ENCODE data around the gene ASCC1. TPM values are rescaled to one million over a fixed set of nuclear protein-coding genes. Genes with fewer than 3 reads are reported as not detected.

ASCC1 gene
- total RNA-seq, 1 experiment from 2014 or later, result 27.8 TPM

GRCh38 chr10:72092171-72092924 lies 123.7 kb downstream of the ASCC1 start:
- Histone ChIP-seq H3K4me3 (ENCODE audit: low read length) (no peak overlapping the region), H3K9ac (ENCODE audit: low read length) (no peak overlapping the region), H3K4me1 (ENCODE audit: low read length) (peaks cover 15% of the 10 kb centered on the region), H3K4me2 (ENCODE audit: low read depth, low read length, poor library complexity, severe bottlenecking) (no peak overlapping the region), H3K9me2 (replicated peaks; ENCODE audit: insufficient read depth, low read length) (no peaks in the 10 kb centered on the region), H2AFZ (ENCODE audit: low read length) (no peak overlapping the region), H3K27me3 (ENCODE audit: low read length) (no peaks in the 10 kb centered on the region), H3K27ac (ENCODE audit: low read length) (no peak overlapping the region), H3K79me2 (ENCODE audit: low read length) (no peaks in the 10 kb centered on the region), H3K9me3 (ENCODE audit: low read length) (no peaks in the 10 kb centered on the region), H4K20me1 (ENCODE audit: insufficient read depth, low read depth, low read length) (no peaks in the 10 kb centered on the region), H3K36me3 (ENCODE audit: insufficient read depth, low read length) (no peaks in the 10 kb centered on the region)
- DNase-seq, result no peak

- no peaks in the 10 kb centered on the region for H3K9me2 ChIP-seq (replicated peaks; ENCODE audit: insufficient read depth, low read length)
- no peaks in the 10 kb centered on the region for H3K9me3 ChIP-seq (ENCODE audit: low read length)
- no peak overlapping the region for H2AFZ ChIP-seq (ENCODE audit: low read length)
- H3K79me2 ChIP-seq (ENCODE audit: low read length), result no peaks in the 10 kb centered on the region
- no peaks in the 10 kb centered on the region for H3K36me3 ChIP-seq (ENCODE audit: insufficient read depth, low read length)
- H3K4me2 ChIP-seq (ENCODE audit: low read depth, low read length, poor library complexity, severe bottlenecking), result no peak overlapping the region
- no peak for DNase-seq
- H3K4me1 ChIP-seq (ENCODE audit: low read length), result peaks cover 15% of the 10 kb centered on the region
- no peak overlapping the region for H3K9ac ChIP-seq (ENCODE audit: low read length)
- no peaks in the 10 kb centered on the region for H3K27me3 ChIP-seq (ENCODE audit: low read length)
- H3K4me3 ChIP-seq (ENCODE audit: low read length), result no peak overlapping the region
- no peaks in the 10 kb centered on the region for H4K20me1 ChIP-seq (ENCODE audit: insufficient read depth, low read depth, low read length)
- H3K27ac ChIP-seq (ENCODE audit: low read length), result no peak overlapping the region
These were observed 125.8 kb downstream of the ASCC1 start for GRCh38 chr10:72090326-72090725.

- H3K79me2 ChIP-seq (ENCODE audit: low read length), result no peaks in the 10 kb centered on the region
- no peaks in the 10 kb centered on the region for H3K9me3 ChIP-seq (ENCODE audit: low read length)
- peak overlapping the region; percentile 36 for H3K4me2 ChIP-seq (ENCODE audit: low read depth, low read length, poor library complexity, severe bottlenecking)
- H3K4me3 ChIP-seq (ENCODE audit: low read length), result no peak overlapping the region
- H3K36me3 ChIP-seq (ENCODE audit: insufficient read depth, low read length), result no peaks in the 10 kb centered on the region
- no peak for DNase-seq
- peaks cover 15% of the 10 kb centered on the region for H3K4me1 ChIP-seq (ENCODE audit: low read length)
- no peak overlapping the region for H3K27ac ChIP-seq (ENCODE audit: low read length)
- H3K9ac ChIP-seq (ENCODE audit: low read length), result no peak overlapping the region
- no peaks in the 10 kb centered on the region for H3K27me3 ChIP-seq (ENCODE audit: low read length)
- H4K20me1 ChIP-seq (ENCODE audit: insufficient read depth, low read depth, low read length), result no peaks in the 10 kb centered on the region
- H3K9me2 ChIP-seq (replicated peaks; ENCODE audit: insufficient read depth, low read length), result no peaks in the 10 kb centered on the region
- H2AFZ ChIP-seq (ENCODE audit: low read length), result no peak overlapping the region
These were observed 126.5 kb downstream of the ASCC1 start for GRCh38 chr10:72089618-72090017.

GRCh38 chr10:72088889-72089575 lies 127.0 kb downstream of the ASCC1 start:
- H4K20me1 ChIP-seq (ENCODE audit: insufficient read depth, low read depth, low read length), result no peaks in the 10 kb centered on the region
- H3K4me2 ChIP-seq (ENCODE audit: low read depth, low read length, poor library complexity, severe bottlenecking), result peak overlapping the region; percentile 36
- H3K4me1 ChIP-seq (ENCODE audit: low read length), result peaks cover 15% of the 10 kb centered on the region
- no peaks in the 10 kb centered on the region for H3K27me3 ChIP-seq (ENCODE audit: low read length)
- DNase-seq, result no peak
- H3K4me3 ChIP-seq (ENCODE audit: low read length), result no peak overlapping the region
- H3K9me3 ChIP-seq (ENCODE audit: low read length), result no peaks in the 10 kb centered on the region
- no peak overlapping the region for H3K27ac ChIP-seq (ENCODE audit: low read length)
- H3K9me2 ChIP-seq (replicated peaks; ENCODE audit: insufficient read depth, low read length), result no peaks in the 10 kb centered on the region
- H2AFZ ChIP-seq (ENCODE audit: low read length), result no peak overlapping the region
- no peaks in the 10 kb centered on the region for H3K79me2 ChIP-seq (ENCODE audit: low read length)
- no peaks in the 10 kb centered on the region for H3K36me3 ChIP-seq (ENCODE audit: insufficient read depth, low read length)
- no peak overlapping the region for H3K9ac ChIP-seq (ENCODE audit: low read length)

GRCh38 chr10:72087969-72088888 lies 127.8 kb downstream of the ASCC1 start, which contains the start of gene SPOCK2:
SPOCK2 (minus strand) TSS chr10:72088551; CDS start chr10:72088328, 223 bp downstream.
- H3K9ac ChIP-seq (ENCODE audit: low read length), result no peak within 1 kb of the TSS
- H3K9me2 ChIP-seq (replicated peaks; ENCODE audit: insufficient read depth, low read length), result no peaks in the 10 kb centered on the region
- H4K20me1 ChIP-seq (ENCODE audit: insufficient read depth, low read depth, low read length), result no peaks in the 10 kb centered on the region
- no peaks in the 10 kb centered on the region for H3K36me3 ChIP-seq (ENCODE audit: insufficient read depth, low read length)
- no peak within 1 kb of the TSS for H2AFZ ChIP-seq (ENCODE audit: low read length)
- no peaks in the 10 kb centered on the region for H3K9me3 ChIP-seq (ENCODE audit: low read length)
- no peaks in the 10 kb centered on the region for H3K79me2 ChIP-seq (ENCODE audit: low read length)
- H3K4me2 ChIP-seq (ENCODE audit: low read depth, low read length, poor library complexity, severe bottlenecking), result peak within 1 kb of the TSS; percentile 36
- H3K4me3 ChIP-seq (ENCODE audit: low read length), result no peak within 1 kb of the TSS
- peaks cover 15% of the 10 kb centered on the region for H3K4me1 ChIP-seq (ENCODE audit: low read length)
- no peak for DNase-seq
- H3K27me3 ChIP-seq (ENCODE audit: low read length), result no peaks in the 10 kb centered on the region
- H3K27ac ChIP-seq (ENCODE audit: low read length), result no peak within 1 kb of the TSS

- Histone ChIP-seq H4K20me1 (ENCODE audit: insufficient read depth, low read depth, low read length) (no peaks in the 10 kb centered on the region), H3K9me2 (replicated peaks; ENCODE audit: insufficient read depth, low read length) (no peaks in the 10 kb centered on the region), H3K27ac (ENCODE audit: low read length) (no peak overlapping the region), H2AFZ (ENCODE audit: low read length) (no peak overlapping the region), H3K4me2 (ENCODE audit: low read depth, low read length, poor library complexity, severe bottlenecking) (no peak overlapping the region), H3K4me1 (ENCODE audit: low read length) (peaks cover 15% of the 10 kb centered on the region), H3K4me3 (ENCODE audit: low read length) (no peak overlapping the region), H3K9me3 (ENCODE audit: low read length) (no peaks in the 10 kb centered on the region), H3K79me2 (ENCODE audit: low read length) (no peaks in the 10 kb centered on the region), H3K9ac (ENCODE audit: low read length) (no peak overlapping the region), H3K36me3 (ENCODE audit: insufficient read depth, low read length) (no peaks in the 10 kb centered on the region), H3K27me3 (ENCODE audit: low read length) (no peaks in the 10 kb centered on the region)
- no peak for DNase-seq
These were observed 128.6 kb downstream of the ASCC1 start for GRCh38 chr10:72087392-72087968.

GRCh38 chr10:72086466-72087391 lies 129.3 kb downstream of the ASCC1 start:
- H3K27me3 ChIP-seq (ENCODE audit: low read length), result no peaks in the 10 kb centered on the region
- no peaks in the 10 kb centered on the region for H3K9me2 ChIP-seq (replicated peaks; ENCODE audit: insufficient read depth, low read length)
- no peak for DNase-seq
- H2AFZ ChIP-seq (ENCODE audit: low read length), result no peak overlapping the region
- no peak overlapping the region for H3K9ac ChIP-seq (ENCODE audit: low read length)
- H3K79me2 ChIP-seq (ENCODE audit: low read length), result no peaks in the 10 kb centered on the region
- H3K36me3 ChIP-seq (ENCODE audit: insufficient read depth, low read length), result no peaks in the 10 kb centered on the region
- no peaks in the 10 kb centered on the region for H3K9me3 ChIP-seq (ENCODE audit: low read length)
- H3K27ac ChIP-seq (ENCODE audit: low read length), result no peak overlapping the region
- no peak overlapping the region for H3K4me3 ChIP-seq (ENCODE audit: low read length)
- no peak overlapping the region for H3K4me2 ChIP-seq (ENCODE audit: low read depth, low read length, poor library complexity, severe bottlenecking)
- no peaks in the 10 kb centered on the region for H4K20me1 ChIP-seq (ENCODE audit: insufficient read depth, low read depth, low read length)
- peaks cover 15% of the 10 kb centered on the region for H3K4me1 ChIP-seq (ENCODE audit: low read length)

Measured in Karpas-422 (cell line).